Fibroblast of skin of right biceps (primary cell): ENCODE results near the gene PHLPP2.
"Not testable (repeated sequence)": the region's sequence is repeated elsewhere in the genome, so short reads cannot be mapped to it uniquely, and the experiment has no call there.

Source experiments
- DNase-seq: peaks from one replicate; pipeline ENCODE4 v3.0.0-alpha.2; 2013

The PHLPP2 gene

GRCh38 chr16:71622088-71622487 is 102.4 kb downstream of the PHLPP2 start:
- DNase-seq = no peak

- DNase-seq = no peak
Observed at GRCh38 chr16:71618429-71618828, 106.1 kb downstream of the PHLPP2 start.

- DNase-seq = not testable (repeated sequence)
Observed at GRCh38 chr16:71614956-71615355, 109.5 kb downstream of the PHLPP2 start.

GRCh38 chr16:71610936-71611871 is 113.3 kb downstream of the PHLPP2 start:
- DNase-seq = peak; percentile 50

GRCh38 chr16:71610447-71610846 is 114.1 kb downstream of the PHLPP2 start:
- no peak for DNase-seq

GRCh38 chr16:71609066-71609465 is 115.4 kb downstream of the PHLPP2 start:
- DNase-seq = no peak

- no peak for DNase-seq
Observed at GRCh38 chr16:71600822-71601221, 123.7 kb downstream of the PHLPP2 start.

- DNase-seq = not testable (repeated sequence)
Observed at GRCh38 chr16:71598426-71598825, 126.1 kb downstream of the PHLPP2 start.

- DNase-seq = not testable (repeated sequence)
Observed at GRCh38 chr16:71595340-71595826, 129.1 kb downstream of the PHLPP2 start.
